Activated B cell treated with CpG ODN at 0.5 μM for 24 hours (primary cell): ENCODE data around the gene DDX59. TPM values are rescaled to one million over a fixed set of nuclear protein-coding genes. Genes with fewer than 3 reads are reported as not detected.

Experiments
- ATAC-seq: fragments of 200-7000 bp; cut with Tn5 transposase; one replicate; pipeline ENCODE4 v1.10.0; 2021; ENCODE audit warnings: low read depth, mild to moderate bottlenecking, moderate library complexity
- CTCF ChIA-PET: fragments of 350-600 bp; sonication (Branson Sonifier 250); formaldehyde crosslinking; loops from one replicate; lab custom pipeline; 2021; ENCODE audit warnings: antibody characterized with exemption; lab: Charles Lee
- POLR2A ChIA-PET: fragments of 350-600 bp; sonication (Branson Sonifier 250); formaldehyde crosslinking; loops from one replicate; lab custom pipeline; 2021; ENCODE audit warnings: antibody characterized with exemption; lab: Charles Lee
- DNase-seq: peaks from one replicate; pipeline ENCODE4 v3.0.0; 2022
- H3K27ac Mint-ChIP-seq: one replicate; pipeline ENCODE4 v1.8.0; 2020; ENCODE audit warnings: mixed read lengths
- H3K27me3 Mint-ChIP-seq: one replicate; pipeline ENCODE4 v1.8.0; 2021; ENCODE audit warnings: mixed read lengths
- H3K36me3 Mint-ChIP-seq: one replicate; pipeline ENCODE4 v1.8.0; 2021; ENCODE audit warnings: low read depth, mixed read lengths
- H3K4me1 Mint-ChIP-seq: one replicate; pipeline ENCODE4 v1.8.0; 2021; ENCODE audit warnings: mixed read lengths
- H3K4me3 Mint-ChIP-seq: one replicate; pipeline ENCODE4 v1.8.0; 2020; ENCODE audit warnings: mild to moderate bottlenecking, mixed read lengths
- H3K9me3 Mint-ChIP-seq: one replicate; pipeline ENCODE4 v1.8.0; 2020; ENCODE audit warnings: mixed read lengths
- intact Hi-C: fragments of 100-400 bp; cut with micrococcal nuclease; formaldehyde crosslinking; loops from one replicate; pipeline ENCODE4 v1.15.1; 2024
- total RNA-seq: library from RNA; stranded (reverse); gene quantifications from 2 replicates; pipeline ENCODE4 v1.2.3, GENCODE V29; 2022
- TF ChIP-seq, protein P1 (sequence below): fragments of 200-600 bp; IDR thresholded peaks from one replicate; pipeline ENCODE4 v1.8.0; 2022; ENCODE audit warnings: antibody characterized with exemption, mild to moderate bottlenecking

Gene DDX59
- total RNA-seq, 1 donor from 2014 or later = 27.6 TPM

- ATAC-seq (no peak), DNase-seq (no peak)
- no peak overlapping the region for H3K4me3 Mint-ChIP-seq
- no peaks in the 10 kb centered on the region for H3K36me3 Mint-ChIP-seq
- ChIA-PET CTCF (no interaction called here), POLR2A (no interaction called here)
- H3K27me3 Mint-ChIP-seq = peaks cover 1% of the 10 kb centered on the region
- H3K9me3 Mint-ChIP-seq = no peaks in the 10 kb centered on the region
- H3K4me1 Mint-ChIP-seq = no peaks in the 10 kb centered on the region
- TF ChIP-seq, protein P1, sequence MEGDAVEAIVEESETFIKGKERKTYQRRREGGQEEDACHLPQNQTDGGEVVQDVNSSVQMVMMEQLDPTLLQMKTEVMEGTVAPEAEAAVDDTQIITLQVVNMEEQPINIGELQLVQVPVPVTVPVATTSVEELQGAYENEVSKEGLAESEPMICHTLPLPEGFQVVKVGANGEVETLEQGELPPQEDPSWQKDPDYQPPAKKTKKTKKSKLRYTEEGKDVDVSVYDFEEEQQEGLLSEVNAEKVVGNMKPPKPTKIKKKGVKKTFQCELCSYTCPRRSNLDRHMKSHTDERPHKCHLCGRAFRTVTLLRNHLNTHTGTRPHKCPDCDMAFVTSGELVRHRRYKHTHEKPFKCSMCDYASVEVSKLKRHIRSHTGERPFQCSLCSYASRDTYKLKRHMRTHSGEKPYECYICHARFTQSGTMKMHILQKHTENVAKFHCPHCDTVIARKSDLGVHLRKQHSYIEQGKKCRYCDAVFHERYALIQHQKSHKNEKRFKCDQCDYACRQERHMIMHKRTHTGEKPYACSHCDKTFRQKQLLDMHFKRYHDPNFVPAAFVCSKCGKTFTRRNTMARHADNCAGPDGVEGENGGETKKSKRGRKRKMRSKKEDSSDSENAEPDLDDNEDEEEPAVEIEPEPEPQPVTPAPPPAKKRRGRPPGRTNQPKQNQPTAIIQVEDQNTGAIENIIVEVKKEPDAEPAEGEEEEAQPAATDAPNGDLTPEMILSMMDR = no peak
- H3K27ac Mint-ChIP-seq = no peak overlapping the region
- intact Hi-C loops = no loop called here
Observed at GRCh38 chr1:200681231-200681630, 11.5 kb upstream of the DDX59 start.

GRCh38 chr1:200676829-200677228, 7.1 kb upstream of the DDX59 start:
- no peaks in the 10 kb centered on the region for H3K36me3 Mint-ChIP-seq
- TF ChIP-seq, protein P1 = no peak
- no peak for ATAC-seq
- intact Hi-C loops = no loop called here
- no peaks in the 10 kb centered on the region for H3K9me3 Mint-ChIP-seq
- no peak overlapping the region for H3K27ac Mint-ChIP-seq
- peaks cover 1% of the 10 kb centered on the region for H3K27me3 Mint-ChIP-seq
- DNase-seq = no peak
- no peak overlapping the region for H3K4me3 Mint-ChIP-seq
- H3K4me1 Mint-ChIP-seq = no peaks in the 10 kb centered on the region
- POLR2A ChIA-PET = no interaction called here
- CTCF ChIA-PET = no interaction called here

DNA sequence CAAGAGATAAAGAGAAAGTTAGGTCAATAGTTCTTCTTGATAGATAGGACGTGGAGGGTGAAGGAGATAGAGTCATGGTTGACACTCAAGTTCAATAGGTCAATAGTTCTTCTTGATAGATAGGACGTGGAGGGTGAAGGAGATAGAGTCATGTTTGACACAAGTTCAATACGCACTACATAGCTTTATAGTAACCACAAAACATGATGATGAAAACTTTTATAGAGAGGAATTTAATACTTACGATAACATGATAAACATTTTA, 5.8 kb upstream of the DDX59 start:
- TF ChIP-seq, protein P1 = no peak
- DNase-seq (no peak), ATAC-seq (no peak)
- Mint-ChIP-seq H3K4me1 (peaks cover 8% of the 10 kb centered on the region), H3K4me3 (no peak overlapping the region), H3K36me3 (no peaks in the 10 kb centered on the region), H3K27me3 (peaks cover 1% of the 10 kb centered on the region), H3K9me3 (no peaks in the 10 kb centered on the region), H3K27ac (no peak overlapping the region)
- ChIA-PET POLR2A (no interaction called here), CTCF (no interaction called here)
- intact Hi-C loops = no loop called here

GRCh38 chr1:200674838-200675587, 5.3 kb upstream of the DDX59 start:
- TF ChIP-seq, protein P1 = no peak
- Mint-ChIP-seq H3K36me3 (peaks cover 1% of the 10 kb centered on the region), H3K27me3 (no peaks in the 10 kb centered on the region), H3K9me3 (no peaks in the 10 kb centered on the region), H3K4me3 (no peak overlapping the region), H3K27ac (no peak overlapping the region), H3K4me1 (peaks cover 14% of the 10 kb centered on the region)
- ChIA-PET POLR2A (no interaction called here), CTCF (no interaction called here)
- DNase-seq = no peak
- ATAC-seq = no peak
- intact Hi-C loops = no loop called here

DNA sequence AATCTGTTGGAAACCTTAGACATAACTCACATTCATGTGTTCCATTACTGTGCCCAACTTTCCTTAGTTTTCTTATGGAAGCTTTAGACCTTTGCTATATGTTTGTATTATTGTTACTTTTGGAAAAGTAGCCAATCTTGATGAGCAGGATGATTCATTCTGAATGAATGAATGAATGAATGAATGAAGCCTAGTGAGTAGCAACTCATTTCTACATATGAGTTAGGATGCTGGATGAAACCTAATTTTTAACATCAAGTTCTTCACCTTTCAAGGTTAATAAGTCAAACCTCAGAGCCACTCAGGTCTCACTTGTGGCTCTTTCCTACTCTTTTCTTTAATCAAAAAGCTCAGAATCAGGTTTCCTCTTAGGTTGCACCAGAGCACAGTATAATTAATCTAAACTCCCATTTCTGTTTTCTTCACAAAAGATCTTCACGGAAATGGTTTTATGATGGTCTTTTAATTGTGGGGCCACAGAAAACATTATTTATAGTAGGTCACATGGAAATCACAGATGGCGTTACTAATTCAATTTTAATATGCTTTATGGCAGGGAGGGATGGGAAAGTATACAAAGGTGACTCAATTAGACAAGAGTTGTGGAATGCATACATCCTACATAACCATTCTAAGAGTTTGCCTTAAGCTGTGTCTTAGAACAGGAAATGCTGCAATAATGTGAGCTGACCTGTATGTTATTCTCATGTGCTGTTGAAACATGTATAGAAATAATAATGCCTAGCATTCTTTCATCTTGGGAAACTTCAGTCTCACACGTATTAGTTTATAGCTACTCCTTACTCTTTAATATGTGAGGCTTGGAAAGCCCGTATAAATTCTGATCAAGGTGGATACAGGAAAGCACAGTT, 4.5 kb upstream of the DDX59 start:
- Mint-ChIP-seq H3K4me1 (peaks cover 15% of the 10 kb centered on the region), H3K27me3 (no peaks in the 10 kb centered on the region), H3K27ac (no peak overlapping the region), H3K9me3 (no peaks in the 10 kb centered on the region), H3K4me3 (no peak overlapping the region), H3K36me3 (peaks cover 3% of the 10 kb centered on the region)
- ChIA-PET POLR2A (no interaction called here), CTCF (interaction anchor here (0.8 kb wide), 1 partner anchor 52 kb away, joined by 3 read pairs; no protein-coding TSS in a partner anchor)
- DNase-seq (no peak), ATAC-seq (no peak)
- TF ChIP-seq, protein P1 = no peak
- intact Hi-C loops = no loop called here
